Spleen (tissue), 7 donors: ENCODE results near the gene UROC1.

Experiments used
- POLR2A ChIP-seq, 3 donors: fragments of 450-650 bp; IDR thresholded peaks; one replicate each; pipeline ENCODE4 v1.5.1; 2017; ENCODE audit warnings: antibody characterized with exemption in 3 of 3, mild to moderate bottlenecking in 1 of 3
- POLR2AphosphoS5 ChIP-seq, 3 donors: sonication (generic); formaldehyde crosslinking; IDR thresholded peaks; one replicate each; pipeline ENCODE4 v1.5.1; 2017; ENCODE audit warnings: antibody characterized with exemption in 3 of 3
- TF ChIP-seq, protein P1 (sequence below), 11 experiments: fragments of 200-600 bp in 7 of 11; fragments of 450-650 bp in 4 of 11; sonication (generic) in 4 of 11; IDR thresholded peaks in 8 of 11; conservative IDR thresholded peaks in 3 of 11; 1 replicate in 7 of 11; 2 replicates in 4 of 11; pipeline versions ENCODE4 v1.4.0 to v1.8.0; 2016 to 2021; ENCODE audit warnings: antibody characterized with exemption in 11 of 11, inconsistent platforms in 4 of 11, mild to moderate bottlenecking in 1 of 11
- donor health status: DM: no; HTN: no; CAD: no; lungs with moderate emphysema.
- donor health status: DM: no; HTN: no; CAD: no.
- donor health status: DM: no; HTN: no; CAD: no.

DNA sequence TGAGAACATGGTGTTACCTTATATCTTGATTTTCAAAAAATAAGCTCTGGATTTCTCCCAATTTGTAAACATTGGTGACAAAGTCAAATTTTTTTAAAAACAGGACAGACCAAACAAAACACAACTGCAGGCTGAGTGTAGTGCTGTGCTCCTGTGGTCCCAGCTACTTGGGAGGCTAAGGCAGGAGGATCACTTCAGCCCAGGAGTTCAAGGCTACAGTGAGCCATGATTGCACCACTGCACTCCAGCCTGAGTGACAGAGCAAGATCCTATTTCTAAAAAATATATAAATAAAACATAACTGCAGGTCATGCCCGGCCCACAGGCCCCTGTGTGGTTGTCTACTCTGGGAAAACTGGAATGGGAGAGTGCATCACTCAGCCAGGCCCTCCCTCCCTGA is 37.9 kb downstream of the UROC1 start:
- TF ChIP-seq POLR2A (IDR thresholded peaks at IDR 0.05) = no peak
- TF ChIP-seq, protein P1, sequence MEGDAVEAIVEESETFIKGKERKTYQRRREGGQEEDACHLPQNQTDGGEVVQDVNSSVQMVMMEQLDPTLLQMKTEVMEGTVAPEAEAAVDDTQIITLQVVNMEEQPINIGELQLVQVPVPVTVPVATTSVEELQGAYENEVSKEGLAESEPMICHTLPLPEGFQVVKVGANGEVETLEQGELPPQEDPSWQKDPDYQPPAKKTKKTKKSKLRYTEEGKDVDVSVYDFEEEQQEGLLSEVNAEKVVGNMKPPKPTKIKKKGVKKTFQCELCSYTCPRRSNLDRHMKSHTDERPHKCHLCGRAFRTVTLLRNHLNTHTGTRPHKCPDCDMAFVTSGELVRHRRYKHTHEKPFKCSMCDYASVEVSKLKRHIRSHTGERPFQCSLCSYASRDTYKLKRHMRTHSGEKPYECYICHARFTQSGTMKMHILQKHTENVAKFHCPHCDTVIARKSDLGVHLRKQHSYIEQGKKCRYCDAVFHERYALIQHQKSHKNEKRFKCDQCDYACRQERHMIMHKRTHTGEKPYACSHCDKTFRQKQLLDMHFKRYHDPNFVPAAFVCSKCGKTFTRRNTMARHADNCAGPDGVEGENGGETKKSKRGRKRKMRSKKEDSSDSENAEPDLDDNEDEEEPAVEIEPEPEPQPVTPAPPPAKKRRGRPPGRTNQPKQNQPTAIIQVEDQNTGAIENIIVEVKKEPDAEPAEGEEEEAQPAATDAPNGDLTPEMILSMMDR (IDR thresholded peaks at IDR 0.05 in 8 of 11, conservative IDR thresholded peaks at IDR 0.05 in 3 of 11) = no peak
- no peak for TF ChIP-seq POLR2AphosphoS5 (IDR thresholded peaks at IDR 0.05)
